Measurements from ENCODE around the gene BRAP.
A peak's percentile ranks its signal among the peaks of the same experiment; 100 is the strongest.
"Not testable (repeated sequence)": the region's sequence is repeated elsewhere in the genome, so short reads cannot be mapped to it uniquely, and the experiment has no call there.

The BRAP gene

DNA sequence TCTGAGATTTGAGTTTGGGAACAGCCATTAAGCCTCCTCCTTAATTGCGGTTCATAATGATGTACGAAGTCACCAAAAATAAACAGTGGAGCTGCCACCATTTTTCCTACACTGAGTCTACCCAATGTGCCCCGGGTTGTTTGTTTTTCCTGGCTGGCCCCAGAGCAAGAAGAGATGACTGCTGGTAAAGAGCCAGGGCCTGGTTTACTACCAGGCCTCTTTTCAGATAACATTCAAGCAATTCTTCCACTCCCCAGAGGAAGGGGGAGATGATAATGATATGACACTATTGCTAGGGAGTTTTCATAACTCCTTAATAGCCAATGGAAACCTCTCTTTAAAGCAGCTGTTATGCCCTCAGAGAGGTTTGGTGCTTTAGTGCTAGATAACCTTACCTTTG lies 42.3 kb downstream of the BRAP start:
- H3K9me3 ChIP-seq (ENCODE audit: control insufficient read depth in 2 of 2, low read length in 2 of 2) = no peaks in the 10 kb centered on the region
- H3K27ac ChIP-seq (ENCODE audit: low read length) = peak overlapping the region; percentile 41
- H3K9ac ChIP-seq (ENCODE audit: low read length in 2 of 2) = no peak overlapping the region
- H3K4me3 ChIP-seq (ENCODE audit: low read length in 2 of 2) = no peak overlapping the region
- no peaks in the 10 kb centered on the region for H3K4me1 ChIP-seq (ENCODE audit: control insufficient read depth, insufficient read depth, low read length)
- H3K36me3 ChIP-seq (ENCODE audit: control insufficient read depth in 2 of 2, insufficient read depth in 2 of 2, low read length in 2 of 2) = peaks cover 27 to 29% of the 10 kb centered on the region in 2 donors
- no peaks in the 10 kb centered on the region for H3K27me3 ChIP-seq (ENCODE audit: control insufficient read depth in 1 of 2, insufficient read depth in 2 of 2, low read length in 2 of 2)

DNA sequence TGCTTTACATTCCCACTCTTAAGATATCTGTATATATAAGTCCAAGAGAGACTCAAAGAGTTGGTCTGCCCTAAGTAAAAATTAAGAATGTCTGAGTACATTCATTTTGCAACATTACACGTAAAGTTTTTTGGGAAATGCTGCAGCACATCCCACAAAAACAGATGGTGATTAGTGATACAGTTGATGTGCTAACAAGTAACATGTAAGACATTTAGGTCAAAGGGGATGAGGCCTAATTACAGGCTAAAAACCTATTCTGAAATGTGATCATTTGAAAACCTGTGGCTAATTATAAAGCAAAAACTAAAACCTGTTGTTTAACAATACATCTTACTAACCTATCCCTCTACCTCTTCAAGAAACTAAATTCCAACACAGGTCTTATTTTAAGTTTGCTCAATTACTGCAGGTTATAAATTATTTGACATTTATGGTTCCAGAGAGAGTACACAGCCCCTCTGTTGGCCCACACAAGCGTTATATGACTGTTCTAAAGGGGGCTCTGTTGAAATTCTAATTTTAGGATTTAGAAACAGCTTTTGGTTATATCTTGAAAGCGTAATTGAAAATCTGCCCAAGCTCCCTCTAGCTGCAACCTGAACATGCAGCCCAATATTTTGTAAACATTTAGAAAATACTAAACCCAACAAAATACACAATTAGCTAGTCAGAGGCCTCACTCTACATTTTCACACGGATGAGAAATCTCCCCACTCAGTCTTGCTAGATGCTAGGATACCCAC lies 42.9 kb downstream of the BRAP start:
- no peaks in the 10 kb centered on the region for H3K4me1 ChIP-seq (ENCODE audit: control insufficient read depth, insufficient read depth, low read length)
- peaks cover 27 to 29% of the 10 kb centered on the region in 2 donors for H3K36me3 ChIP-seq (ENCODE audit: control insufficient read depth in 2 of 2, insufficient read depth in 2 of 2, low read length in 2 of 2)
- H3K9me3 ChIP-seq (ENCODE audit: control insufficient read depth in 2 of 2, low read length in 2 of 2) = no peaks in the 10 kb centered on the region
- H3K27me3 ChIP-seq (ENCODE audit: control insufficient read depth in 1 of 2, insufficient read depth in 2 of 2, low read length in 2 of 2) = no peaks in the 10 kb centered on the region
- H3K4me3 ChIP-seq (ENCODE audit: low read length in 2 of 2) = no peak overlapping the region
- peak overlapping the region; percentile 41 for H3K27ac ChIP-seq (ENCODE audit: low read length)
- no peak overlapping the region for H3K9ac ChIP-seq (ENCODE audit: low read length in 2 of 2)

DNA sequence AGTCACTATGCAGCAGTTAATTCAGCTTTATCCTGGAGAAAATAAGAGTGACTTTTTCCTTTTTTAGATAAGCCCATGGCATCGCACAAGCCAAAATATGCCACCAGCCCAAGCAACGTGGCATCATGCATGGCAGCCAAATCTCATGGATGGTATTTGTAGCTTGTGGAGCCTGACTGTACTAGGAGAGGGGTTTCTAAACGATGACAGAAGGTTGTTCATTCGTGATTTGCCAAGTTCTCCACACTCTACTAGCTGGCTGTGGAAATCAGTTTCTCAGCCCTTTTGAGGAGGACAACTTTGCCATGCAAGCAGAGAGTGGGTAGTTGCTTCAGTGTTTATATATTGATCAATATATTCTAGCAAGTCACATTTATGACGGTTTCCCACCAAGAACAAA lies 45.2 kb downstream of the BRAP start:
- Histone ChIP-seq H3K4me3 (ENCODE audit: low read length in 2 of 2) (no peak overlapping the region), H3K4me1 (ENCODE audit: control insufficient read depth, insufficient read depth, low read length) (peaks cover 12% of the 10 kb centered on the region), H3K27me3 (ENCODE audit: control insufficient read depth in 1 of 2, insufficient read depth in 2 of 2, low read length in 2 of 2) (no peaks in the 10 kb centered on the region), H3K36me3 (ENCODE audit: control insufficient read depth in 2 of 2, insufficient read depth in 2 of 2, low read length in 2 of 2) (peaks cover 15 to 19% of the 10 kb centered on the region in 2 donors), H3K9me3 (ENCODE audit: control insufficient read depth in 2 of 2, low read length in 2 of 2) (no peaks in the 10 kb centered on the region), H3K27ac (ENCODE audit: low read length) (no peak overlapping the region), H3K9ac (ENCODE audit: low read length in 2 of 2) (no peak overlapping the region)

DNA sequence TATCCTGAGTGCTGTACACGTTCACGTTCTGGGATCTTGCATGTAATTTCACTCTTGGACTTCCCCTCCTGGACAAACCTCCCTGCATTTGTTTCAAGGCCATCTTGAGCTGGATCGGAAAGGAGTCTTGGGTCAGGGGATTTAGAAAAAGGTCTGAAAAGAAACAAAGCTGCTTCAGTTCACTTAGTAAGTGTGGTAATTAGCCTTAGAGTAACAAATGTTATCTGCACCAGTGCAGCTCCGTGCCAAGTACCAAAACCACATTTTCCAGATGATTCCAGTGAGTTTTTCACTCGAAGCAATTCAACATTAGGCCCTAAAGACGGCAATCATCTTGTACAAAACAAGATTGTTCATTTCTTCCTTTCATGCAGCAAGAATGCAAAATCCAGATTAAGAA lies 47.2 kb downstream of the BRAP start:
- no peak overlapping the region for H3K27ac ChIP-seq (ENCODE audit: low read length)

DNA sequence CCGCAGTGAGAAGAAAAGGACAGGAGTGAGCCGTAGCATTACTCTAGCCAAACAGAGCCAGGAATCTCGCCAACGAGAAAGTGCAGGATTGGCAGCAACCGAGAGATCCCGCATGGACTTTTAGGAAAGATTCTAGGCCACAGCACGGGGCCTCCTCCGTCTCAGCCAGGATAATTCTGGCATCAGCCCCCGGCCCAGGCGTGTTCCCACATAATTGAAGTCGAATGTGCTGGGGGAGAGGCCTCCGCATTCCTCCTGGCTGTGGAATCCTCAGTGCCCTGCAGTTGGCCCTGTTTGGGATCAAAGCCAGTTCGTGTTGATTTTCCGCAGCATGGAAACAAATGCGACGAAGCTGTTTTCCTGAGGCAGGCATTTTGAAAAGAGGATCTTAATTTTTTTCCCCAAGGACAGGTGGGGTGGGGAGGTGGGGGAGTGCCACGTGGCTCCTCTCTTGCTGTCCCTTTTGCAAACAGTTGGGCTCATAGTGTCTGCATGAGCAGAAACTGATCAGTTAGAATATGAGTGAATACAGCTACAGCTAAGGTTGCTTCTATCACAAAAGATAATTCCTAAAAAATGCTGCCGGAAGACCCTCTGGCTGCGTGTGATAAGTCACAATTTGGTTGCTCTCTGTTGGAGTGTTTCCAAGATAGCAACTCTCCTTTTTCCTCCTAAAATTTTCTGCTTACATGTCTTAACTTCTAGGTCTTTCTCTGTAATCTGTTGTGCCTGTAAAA lies 49.4 kb downstream of the BRAP start:
- Histone ChIP-seq H3K4me3 (ENCODE audit: low read length in 2 of 2) (peak overlapping the region; percentile 44 to 52), H3K36me3 (ENCODE audit: control insufficient read depth in 2 of 2, insufficient read depth in 2 of 2, low read length in 2 of 2) (peaks cover 0 to 3% of the 10 kb centered on the region in 2 donors), H3K4me1 (ENCODE audit: control insufficient read depth, insufficient read depth, low read length) (peaks cover 15% of the 10 kb centered on the region), H3K27me3 (ENCODE audit: control insufficient read depth in 1 of 2, insufficient read depth in 2 of 2, low read length in 2 of 2) (no peaks in the 10 kb centered on the region), H3K9ac (ENCODE audit: low read length in 2 of 2) (peak overlapping the region; percentile 64 to 66), H3K9me3 (ENCODE audit: control insufficient read depth in 2 of 2, low read length in 2 of 2) (no peaks in the 10 kb centered on the region), H3K27ac (ENCODE audit: low read length) (peak overlapping the region; percentile 90)

More for the DNA sequence above, 47.2 kb downstream of the BRAP start:
- H3K4me1 ChIP-seq (ENCODE audit: control insufficient read depth, insufficient read depth, low read length) = peaks cover 15% of the 10 kb centered on the region
- no peak overlapping the region for H3K4me3 ChIP-seq (ENCODE audit: low read length in 2 of 2)
- H3K36me3 ChIP-seq (ENCODE audit: control insufficient read depth in 2 of 2, insufficient read depth in 2 of 2, low read length in 2 of 2) = peaks cover 2 to 9% of the 10 kb centered on the region in 2 donors
- no peaks in the 10 kb centered on the region for H3K27me3 ChIP-seq (ENCODE audit: control insufficient read depth in 1 of 2, insufficient read depth in 2 of 2, low read length in 2 of 2)
- no peak overlapping the region for H3K9ac ChIP-seq (ENCODE audit: low read length in 2 of 2)
- H3K9me3 ChIP-seq (ENCODE audit: control insufficient read depth in 2 of 2, low read length in 2 of 2) = no peaks in the 10 kb centered on the region

DNA sequence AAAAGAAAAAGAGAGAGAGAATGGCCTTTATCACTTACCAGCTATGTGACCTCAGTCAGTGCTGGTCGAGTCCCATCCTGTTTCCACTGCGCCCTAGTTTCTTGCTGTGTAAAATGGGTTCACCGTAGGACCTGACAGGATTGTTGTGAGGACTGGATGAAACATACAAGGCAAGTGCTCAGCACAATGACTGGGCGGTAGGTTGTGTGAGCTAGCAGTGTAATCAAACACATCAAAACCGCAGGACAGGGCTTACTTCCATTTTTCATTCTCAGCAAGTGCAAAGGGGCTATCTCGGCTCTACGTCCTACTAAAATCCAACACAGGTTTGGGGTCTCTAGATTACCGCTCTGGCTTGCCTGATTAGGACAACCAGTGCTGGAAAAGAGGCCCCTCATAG lies 50.2 kb downstream of the BRAP start:
- Histone ChIP-seq H3K36me3 (ENCODE audit: control insufficient read depth in 2 of 2, insufficient read depth in 2 of 2, low read length in 2 of 2) (peaks cover 0 to 3% of the 10 kb centered on the region in 2 donors), H3K4me3 (ENCODE audit: low read length in 2 of 2) (peak overlapping the region in 1 of 2 donors; percentile 52), H3K9me3 (ENCODE audit: control insufficient read depth in 2 of 2, low read length in 2 of 2) (no peaks in the 10 kb centered on the region), H3K27ac (ENCODE audit: low read length) (peak overlapping the region; percentile 90), H3K4me1 (ENCODE audit: control insufficient read depth, insufficient read depth, low read length) (peaks cover 15% of the 10 kb centered on the region), H3K9ac (ENCODE audit: low read length in 2 of 2) (peak overlapping the region; percentile 64 to 66), H3K27me3 (ENCODE audit: control insufficient read depth in 1 of 2, insufficient read depth in 2 of 2, low read length in 2 of 2) (no peaks in the 10 kb centered on the region)

DNA sequence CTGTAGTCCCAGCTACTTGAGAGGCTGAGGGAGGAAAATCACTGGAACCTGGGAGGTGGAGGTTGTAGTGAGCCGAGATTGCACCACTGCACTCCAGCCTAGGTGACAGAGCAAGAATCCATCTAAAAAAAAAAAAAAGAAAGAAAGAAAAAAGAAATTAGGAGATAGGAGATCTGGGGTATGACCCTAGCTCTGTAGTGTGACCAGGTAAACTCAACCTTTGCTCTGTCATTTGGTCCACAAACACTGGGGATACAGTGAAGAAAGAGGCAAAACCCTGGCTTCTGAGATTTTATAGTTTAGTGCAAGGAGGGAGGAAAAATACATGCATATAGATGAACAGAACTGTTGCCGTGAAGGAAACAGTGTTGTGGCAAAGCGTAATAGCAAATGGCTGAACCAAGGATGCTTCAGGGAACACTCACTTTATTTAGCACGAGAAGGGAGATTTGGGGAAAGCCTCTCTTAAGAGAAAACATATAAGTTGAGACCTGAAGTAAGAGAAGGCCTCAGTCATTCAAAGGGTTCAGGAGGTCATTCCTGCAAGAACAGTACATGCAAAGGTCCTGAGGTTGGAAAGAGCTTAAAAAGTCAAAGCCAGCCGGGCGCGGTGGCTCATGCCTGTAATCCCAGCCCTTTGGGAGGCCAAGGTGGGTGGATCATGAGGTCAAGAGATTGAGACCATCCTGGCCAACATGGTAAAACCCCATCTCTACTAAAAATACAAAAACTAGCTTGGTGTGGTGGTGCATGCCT lies 57.1 kb downstream of the BRAP start:
- Histone ChIP-seq H3K9me3 (ENCODE audit: control insufficient read depth in 2 of 2, low read length in 2 of 2) (no peaks in the 10 kb centered on the region), H3K36me3 (ENCODE audit: control insufficient read depth in 2 of 2, insufficient read depth in 2 of 2, low read length in 2 of 2) (no peaks in the 10 kb centered on the region), H3K27ac (ENCODE audit: low read length) (no peak overlapping the region), H3K9ac (ENCODE audit: low read length in 2 of 2) (no peak overlapping the region), H3K4me3 (ENCODE audit: low read length in 2 of 2) (no peak overlapping the region), H3K27me3 (ENCODE audit: control insufficient read depth in 1 of 2, insufficient read depth in 2 of 2, low read length in 2 of 2) (no peaks in the 10 kb centered on the region), H3K4me1 (ENCODE audit: control insufficient read depth, insufficient read depth, low read length) (no peaks in the 10 kb centered on the region)

DNA sequence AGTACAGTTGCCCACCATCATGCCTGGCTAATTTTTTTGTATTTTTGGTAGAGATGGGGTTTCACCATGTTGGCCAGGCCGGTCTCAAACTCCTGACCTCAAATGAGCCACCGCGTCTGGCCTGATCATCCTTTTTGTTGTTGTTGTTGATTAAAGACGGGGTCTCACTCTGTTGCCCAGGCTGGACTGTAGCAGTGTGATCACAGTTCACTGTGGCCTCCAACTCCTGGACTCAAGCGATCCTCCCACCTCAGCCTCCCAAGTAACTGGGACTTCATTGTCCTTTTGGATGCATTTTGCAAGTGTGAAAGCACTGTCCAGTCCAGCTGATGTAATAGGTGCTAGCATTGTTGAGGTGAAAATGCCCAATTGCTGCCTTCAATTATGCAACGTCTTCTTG lies 59.5 kb downstream of the BRAP start:
- no peaks in the 10 kb centered on the region for H3K9me3 ChIP-seq (ENCODE audit: control insufficient read depth in 2 of 2, low read length in 2 of 2)
- H3K4me1 ChIP-seq (ENCODE audit: control insufficient read depth, insufficient read depth, low read length) = no peaks in the 10 kb centered on the region
- no peak overlapping the region for H3K9ac ChIP-seq (ENCODE audit: low read length in 2 of 2)
- H3K4me3 ChIP-seq (ENCODE audit: low read length in 2 of 2) = no peak overlapping the region
- no peak overlapping the region for H3K27ac ChIP-seq (ENCODE audit: low read length)
- H3K27me3 ChIP-seq (ENCODE audit: control insufficient read depth in 1 of 2, insufficient read depth in 2 of 2, low read length in 2 of 2) = no peaks in the 10 kb centered on the region
- no peaks in the 10 kb centered on the region for H3K36me3 ChIP-seq (ENCODE audit: control insufficient read depth in 2 of 2, insufficient read depth in 2 of 2, low read length in 2 of 2)

DNA sequence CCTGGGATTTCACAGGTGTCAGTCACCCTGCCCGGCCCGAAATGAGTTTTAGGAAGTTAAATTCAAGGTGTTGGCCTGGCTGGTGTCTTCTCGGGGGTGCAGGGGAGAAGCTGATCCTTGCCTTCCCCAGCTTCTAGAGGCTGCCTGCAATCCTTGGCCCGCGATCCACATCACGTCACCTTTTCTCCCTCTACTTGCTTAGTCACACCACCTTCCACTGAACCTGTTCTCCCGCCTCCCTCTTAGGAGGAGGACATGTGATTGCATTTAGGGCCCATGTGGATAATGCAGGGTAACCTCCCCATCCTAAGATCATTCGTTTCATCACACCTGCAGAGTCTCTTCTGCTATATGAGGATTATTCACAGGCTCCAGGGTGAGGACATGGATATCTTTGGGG lies 61.2 kb downstream of the BRAP start:
- Histone ChIP-seq H3K4me3 (ENCODE audit: low read length in 2 of 2) (no peak overlapping the region), H3K9me3 (ENCODE audit: control insufficient read depth in 2 of 2, low read length in 2 of 2) (no peaks in the 10 kb centered on the region), H3K9ac (ENCODE audit: low read length in 2 of 2) (no peak overlapping the region)

DNA sequence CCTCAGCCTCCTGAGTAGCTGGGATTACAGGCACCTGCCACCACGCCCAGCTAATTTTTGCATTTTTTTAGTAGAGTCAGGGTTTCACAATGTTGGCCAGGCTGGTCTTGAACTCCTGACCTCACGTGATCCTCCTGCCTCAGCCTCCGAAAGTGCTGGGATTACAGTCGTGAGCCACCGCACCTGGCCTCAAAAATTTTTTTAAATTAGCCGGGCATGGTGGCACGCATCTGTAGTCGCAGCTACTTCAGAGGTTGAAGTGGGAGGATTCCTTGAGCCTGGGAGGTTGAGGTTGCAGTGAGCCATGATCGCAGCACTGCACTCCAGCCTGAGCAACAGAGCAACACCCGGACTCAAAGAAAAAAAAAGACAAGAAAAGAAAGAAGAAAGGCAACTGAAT lies 67.9 kb downstream of the BRAP start:
- H3K4me1 ChIP-seq (ENCODE audit: control insufficient read depth, insufficient read depth, low read length); H3K4me3 ChIP-seq (ENCODE audit: low read length in 2 of 2); H3K27ac ChIP-seq (ENCODE audit: low read length); H3K9ac ChIP-seq (ENCODE audit: low read length in 2 of 2); H3K27me3 ChIP-seq (ENCODE audit: control insufficient read depth in 1 of 2, insufficient read depth in 2 of 2, low read length in 2 of 2); H3K36me3 ChIP-seq (ENCODE audit: control insufficient read depth in 2 of 2, insufficient read depth in 2 of 2, low read length in 2 of 2); H3K9me3 ChIP-seq (ENCODE audit: control insufficient read depth in 2 of 2, low read length in 2 of 2): not testable (repeated sequence)

More for the DNA sequence above, 61.2 kb downstream of the BRAP start:
- no peaks in the 10 kb centered on the region for H3K4me1 ChIP-seq (ENCODE audit: control insufficient read depth, insufficient read depth, low read length)
- H3K27ac ChIP-seq (ENCODE audit: low read length) = no peak overlapping the region
- H3K27me3 ChIP-seq (ENCODE audit: control insufficient read depth in 1 of 2, insufficient read depth in 2 of 2, low read length in 2 of 2) = no peaks in the 10 kb centered on the region
- no peaks in the 10 kb centered on the region for H3K36me3 ChIP-seq (ENCODE audit: control insufficient read depth in 2 of 2, insufficient read depth in 2 of 2, low read length in 2 of 2)
